Measurements from ENCODE around the gene SCN2B. TPM values are rescaled to one million over a fixed set of nuclear protein-coding genes. Genes with fewer than 3 reads are reported as not detected.
A peak's percentile ranks its signal among the peaks of the same experiment; 100 is the strongest.

Gene SCN2B
- polyA plus RNA-seq, 2 donors: 0.06 to 0.19 TPM

DNA sequence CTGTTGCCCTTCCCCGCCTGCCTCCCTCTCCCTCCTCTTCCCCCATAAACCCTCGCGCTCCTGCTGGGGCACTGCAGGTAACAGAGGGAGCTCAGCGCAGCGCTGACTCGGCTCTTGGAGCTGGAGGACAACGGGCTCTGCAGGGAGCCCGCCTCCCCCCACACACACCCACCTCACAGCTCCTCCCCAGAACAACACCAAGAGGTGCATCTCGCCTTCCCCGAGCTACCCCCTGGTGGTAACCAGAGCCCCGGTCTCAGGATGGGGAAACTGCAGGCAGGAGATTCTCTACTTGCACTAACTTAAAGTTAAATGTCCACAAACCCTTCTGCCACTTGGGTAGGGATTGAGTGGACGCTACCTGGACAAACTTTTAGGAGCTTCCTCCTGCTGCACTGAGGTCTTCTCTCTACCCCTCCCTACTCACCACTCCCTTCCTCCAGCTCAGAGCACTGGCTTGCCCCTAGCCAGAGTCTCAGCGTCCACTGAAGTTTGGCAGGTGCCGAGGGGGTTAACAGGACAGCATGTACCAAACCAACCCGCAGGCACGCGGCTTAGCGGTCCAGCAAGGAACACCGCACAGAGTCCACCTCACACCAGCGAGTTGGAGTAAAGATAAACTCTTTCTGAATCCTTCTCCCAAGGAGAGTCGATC, 19.8 kb downstream of the SCN2B start:
- H3K9me3 ChIP-seq (ENCODE audit: control insufficient read depth in 2 of 2, insufficient read depth in 1 of 2, low read depth in 1 of 2, low read length in 1 of 2): peaks cover 0 to 5% of the 10 kb centered on the region in 2 donors
- 14 to 16% methylated on average over 21 of the region's 21 CpGs for WGBS, 2 donors
- H3K36me3 ChIP-seq (ENCODE audit: control insufficient read depth in 2 of 2, insufficient read depth in 2 of 2, low read length in 1 of 2): no peaks in the 10 kb centered on the region
- peaks cover 0 to 12% of the 10 kb centered on the region in 2 donors for H3K27me3 ChIP-seq (ENCODE audit: control insufficient read depth in 1 of 2, insufficient read depth in 2 of 2, low read length in 2 of 2)
- no peak overlapping the region for H3K4me3 ChIP-seq (ENCODE audit: low read depth in 1 of 2, low read length in 2 of 2)
- peaks cover 9 to 12% of the 10 kb centered on the region in 2 donors for H3K4me1 ChIP-seq (ENCODE audit: control insufficient read depth in 2 of 2, insufficient read depth in 2 of 2, low read length in 1 of 2)
- no peak overlapping the region for H3K27ac ChIP-seq (ENCODE audit: low read depth in 2 of 2, low read length in 1 of 2)

DNA sequence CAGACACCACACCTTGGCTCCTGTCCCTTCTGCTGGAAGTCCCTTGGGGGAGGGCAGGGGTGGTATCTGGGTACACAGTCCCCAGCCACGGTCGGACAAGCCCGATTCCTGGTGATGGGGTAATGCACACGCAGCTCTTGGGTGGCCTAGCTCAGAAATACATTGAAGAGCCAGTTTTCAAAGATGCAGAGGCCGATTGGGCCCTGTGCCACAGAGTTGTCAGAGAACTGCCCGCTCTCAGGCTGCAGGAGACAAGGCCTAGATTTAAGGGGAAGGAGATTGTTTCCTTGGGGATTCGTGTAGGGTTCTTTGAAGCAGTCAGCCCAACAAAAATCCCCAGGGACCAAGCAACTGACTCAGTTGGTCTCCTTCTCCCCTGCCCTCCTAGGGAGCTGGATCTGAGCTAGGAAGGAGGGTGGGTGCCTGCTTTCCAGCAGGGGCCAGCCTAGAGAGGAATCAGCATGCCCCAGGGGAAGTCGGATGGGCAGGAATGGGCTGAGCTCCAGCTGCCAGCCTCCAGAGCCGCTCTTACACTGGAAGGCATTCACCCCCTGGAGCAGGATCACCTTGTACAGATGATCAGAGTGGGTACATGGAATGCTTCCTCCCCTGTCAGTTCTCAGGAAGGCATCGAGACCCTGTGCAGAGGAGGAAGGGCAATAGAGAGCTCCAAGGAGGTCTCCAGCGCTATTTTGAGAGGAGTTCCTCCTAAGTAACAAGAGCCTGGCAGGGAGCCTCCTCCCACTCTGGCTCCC, 20.5 kb downstream of the SCN2B start:
- no peak overlapping the region for H3K4me3 ChIP-seq (ENCODE audit: low read depth in 1 of 2, low read length in 2 of 2)
- peaks cover 0 to 5% of the 10 kb centered on the region in 2 donors for H3K9me3 ChIP-seq (ENCODE audit: control insufficient read depth in 2 of 2, insufficient read depth in 1 of 2, low read depth in 1 of 2, low read length in 1 of 2)
- no peak overlapping the region for H3K27ac ChIP-seq (ENCODE audit: low read depth in 2 of 2, low read length in 1 of 2)
- peaks cover 12% of the 10 kb centered on the region in 2 donors for H3K4me1 ChIP-seq (ENCODE audit: control insufficient read depth in 2 of 2, insufficient read depth in 2 of 2, low read length in 1 of 2)
- H3K36me3 ChIP-seq (ENCODE audit: control insufficient read depth in 2 of 2, insufficient read depth in 2 of 2, low read length in 1 of 2): no peaks in the 10 kb centered on the region
- 48 to 49% methylated on average over 11 of the region's 11 CpGs for WGBS, 2 donors
- H3K27me3 ChIP-seq (ENCODE audit: control insufficient read depth in 1 of 2, insufficient read depth in 2 of 2, low read length in 2 of 2): peaks cover 0 to 12% of the 10 kb centered on the region in 2 donors

DNA sequence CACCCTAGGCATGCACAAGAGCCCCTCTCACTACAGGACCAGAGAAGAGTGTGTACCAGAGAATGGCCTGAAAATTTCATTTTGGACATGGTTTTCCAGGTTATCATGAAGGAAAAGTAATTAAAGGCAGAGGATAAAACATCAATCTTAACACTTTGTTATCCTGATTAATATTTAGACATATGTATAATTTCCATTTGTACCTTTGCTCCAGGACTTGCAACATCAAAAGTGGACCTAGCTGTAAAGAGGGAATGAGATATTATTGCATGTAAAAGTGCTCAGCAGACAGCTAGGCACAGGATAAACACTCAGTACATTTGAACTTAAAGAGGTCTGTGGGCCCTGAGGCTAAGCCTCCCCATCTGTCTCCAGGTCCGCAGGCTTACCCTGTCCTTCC, 21.8 kb downstream of the SCN2B start:
- Histone ChIP-seq H3K27me3 (ENCODE audit: control insufficient read depth in 1 of 2, insufficient read depth in 2 of 2, low read length in 2 of 2) (peaks cover 0 to 12% of the 10 kb centered on the region in 2 donors), H3K9me3 (ENCODE audit: control insufficient read depth in 2 of 2, insufficient read depth in 1 of 2, low read depth in 1 of 2, low read length in 1 of 2) (peaks cover 0 to 5% of the 10 kb centered on the region in 2 donors), H3K4me1 (ENCODE audit: control insufficient read depth in 2 of 2, insufficient read depth in 2 of 2, low read length in 1 of 2) (peaks cover 12% of the 10 kb centered on the region in 2 donors), H3K36me3 (ENCODE audit: control insufficient read depth in 2 of 2, insufficient read depth in 2 of 2, low read length in 1 of 2) (no peaks in the 10 kb centered on the region), H3K4me3 (ENCODE audit: low read depth in 1 of 2, low read length in 2 of 2) (no peak overlapping the region), H3K27ac (ENCODE audit: low read depth in 2 of 2, low read length in 1 of 2) (no peak overlapping the region)
- WGBS, 2 donors: 90 to 100% methylated on average over 1 of the region's 1 CpG

DNA sequence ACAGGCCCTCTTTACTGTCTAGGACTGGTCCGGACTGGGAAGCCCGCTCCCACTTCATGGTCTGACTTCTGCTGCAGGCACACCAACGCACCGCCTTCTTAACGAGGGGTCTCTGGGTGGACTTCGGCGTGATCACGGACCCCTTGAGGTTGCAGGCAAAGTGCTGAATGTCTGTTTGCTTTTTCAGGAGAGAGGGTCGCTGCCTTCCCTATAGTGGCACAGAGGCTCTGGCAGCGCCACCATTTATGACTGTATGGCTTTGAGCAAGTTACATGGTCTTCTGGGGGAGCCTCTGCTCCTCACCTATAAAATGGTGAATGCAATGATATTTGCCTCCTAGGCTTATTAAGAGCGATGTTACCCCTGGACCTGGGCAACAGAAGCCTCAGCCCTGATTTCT, 22.5 kb downstream of the SCN2B start:
- 90 to 94% methylated on average over 11 of the region's 11 CpGs for WGBS, 2 donors
- peaks cover 12% of the 10 kb centered on the region in 2 donors for H3K4me1 ChIP-seq (ENCODE audit: control insufficient read depth in 2 of 2, insufficient read depth in 2 of 2, low read length in 1 of 2)
- H3K4me3 ChIP-seq (ENCODE audit: low read depth in 1 of 2, low read length in 2 of 2): no peak overlapping the region
- H3K27me3 ChIP-seq (ENCODE audit: control insufficient read depth in 1 of 2, insufficient read depth in 2 of 2, low read length in 2 of 2): peaks cover 0 to 12% of the 10 kb centered on the region in 2 donors
- H3K9me3 ChIP-seq (ENCODE audit: control insufficient read depth in 2 of 2, insufficient read depth in 1 of 2, low read depth in 1 of 2, low read length in 1 of 2): peaks cover 0 to 5% of the 10 kb centered on the region in 2 donors
- no peaks in the 10 kb centered on the region for H3K36me3 ChIP-seq (ENCODE audit: control insufficient read depth in 2 of 2, insufficient read depth in 2 of 2, low read length in 1 of 2)
- H3K27ac ChIP-seq (ENCODE audit: low read depth in 2 of 2, low read length in 1 of 2): no peak overlapping the region

DNA sequence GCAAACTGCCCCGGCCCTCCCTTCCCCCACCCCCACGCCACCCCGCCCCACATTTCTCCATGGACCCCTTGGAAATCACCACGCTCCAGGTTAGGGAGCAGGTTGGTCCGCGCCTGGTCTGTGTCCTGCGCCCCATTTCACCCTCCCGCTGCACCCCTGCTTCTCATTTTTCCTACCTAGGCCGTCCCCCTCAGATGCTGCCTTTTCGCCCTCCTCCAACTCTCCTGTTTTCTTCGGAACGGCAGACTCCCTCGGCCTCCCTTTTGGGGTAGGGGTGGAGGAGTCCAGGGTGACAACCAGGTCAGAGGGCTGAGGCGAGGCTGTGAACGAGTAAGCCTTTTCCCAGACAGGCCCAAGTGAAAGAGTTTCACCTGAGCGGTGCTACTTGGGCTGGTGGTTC, 22.9 kb downstream of the SCN2B start:
- Histone ChIP-seq H3K4me3 (ENCODE audit: low read depth in 1 of 2, low read length in 2 of 2) (peak overlapping the region in 1 of 2 donors; percentile 53), H3K36me3 (ENCODE audit: control insufficient read depth in 2 of 2, insufficient read depth in 2 of 2, low read length in 1 of 2) (no peaks in the 10 kb centered on the region), H3K27me3 (ENCODE audit: control insufficient read depth in 1 of 2, insufficient read depth in 2 of 2, low read length in 2 of 2) (peaks cover 0 to 12% of the 10 kb centered on the region in 2 donors), H3K4me1 (ENCODE audit: control insufficient read depth in 2 of 2, insufficient read depth in 2 of 2, low read length in 1 of 2) (peaks cover 12% of the 10 kb centered on the region in 2 donors), H3K27ac (ENCODE audit: low read depth in 2 of 2, low read length in 1 of 2) (no peak overlapping the region), H3K9me3 (ENCODE audit: control insufficient read depth in 2 of 2, insufficient read depth in 1 of 2, low read depth in 1 of 2, low read length in 1 of 2) (peaks cover 0 to 5% of the 10 kb centered on the region in 2 donors)
- 35 to 39% methylated on average over 16 of the region's 16 CpGs for WGBS, 2 donors

DNA sequence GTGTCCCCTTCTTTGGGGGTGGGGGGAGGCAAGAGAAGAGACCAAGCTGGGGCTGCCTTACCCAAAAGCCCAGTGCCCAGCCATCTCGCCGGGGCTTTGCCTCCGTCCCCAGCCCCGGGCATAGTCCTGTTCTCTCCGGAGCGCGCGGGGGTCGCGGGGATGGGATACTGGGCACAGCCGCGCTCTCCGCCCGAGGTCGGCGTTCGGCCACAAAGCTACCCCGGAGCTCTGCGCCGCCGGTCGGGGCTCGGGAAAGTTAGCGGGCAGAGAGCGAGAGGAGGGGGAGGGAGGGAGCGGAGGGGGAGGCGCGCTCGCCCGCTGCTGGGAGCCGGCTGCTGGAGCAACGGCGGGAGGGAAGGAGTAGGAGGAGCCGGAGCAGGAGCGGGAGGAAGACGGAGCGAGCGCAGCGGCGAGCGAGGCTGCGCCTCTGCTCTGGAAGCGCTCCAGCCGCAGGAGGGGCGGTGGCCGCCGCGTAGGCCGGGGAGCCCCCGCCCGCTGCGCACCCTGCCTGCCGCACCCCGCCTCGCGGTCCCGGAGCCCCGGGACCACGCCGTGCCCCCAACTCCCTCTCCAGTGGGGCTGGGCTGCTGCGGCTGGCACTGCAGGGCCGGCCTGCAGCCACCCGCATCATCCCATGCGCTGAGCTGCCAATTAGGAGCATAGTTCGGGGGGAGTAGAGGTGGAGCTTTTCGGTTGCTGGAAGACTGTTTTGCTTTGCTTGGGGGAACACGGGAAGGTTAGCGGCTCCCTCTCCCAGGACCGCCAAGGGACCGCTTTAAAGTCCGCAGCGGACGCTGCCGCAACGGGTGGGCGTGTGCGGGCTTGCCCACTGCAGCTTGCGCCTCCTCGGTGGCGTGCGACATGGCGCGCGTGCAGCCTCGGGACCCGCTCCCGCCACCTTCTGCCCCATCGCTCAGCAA, 23.6 kb downstream of the SCN2B start, which contains the start of gene SCN4B:
Gene SCN4B (minus strand): TSS at position 272 of the 920 bp plus-strand sequence. CDS start 150 bp downstream, at position 122.
- Histone ChIP-seq H3K4me3 (ENCODE audit: low read depth in 1 of 2, low read length in 2 of 2) (peak within 1 kb of the TSS; percentile 45 to 53), H3K27me3 (ENCODE audit: control insufficient read depth in 1 of 2, insufficient read depth in 2 of 2, low read length in 2 of 2) (peaks cover 0 to 12% of the 10 kb centered on the region in 2 donors), H3K27ac (ENCODE audit: low read depth in 2 of 2, low read length in 1 of 2) (no peak within 1 kb of the TSS), H3K4me1 (ENCODE audit: control insufficient read depth in 2 of 2, insufficient read depth in 2 of 2, low read length in 1 of 2) (peaks cover 12% of the 10 kb centered on the region in 2 donors), H3K36me3 (ENCODE audit: control insufficient read depth in 2 of 2, insufficient read depth in 2 of 2, low read length in 1 of 2) (no peaks in the 10 kb centered on the region), H3K9me3 (ENCODE audit: control insufficient read depth in 2 of 2, insufficient read depth in 1 of 2, low read depth in 1 of 2, low read length in 1 of 2) (peaks cover 0 to 5% of the 10 kb centered on the region in 2 donors)
- WGBS, 2 donors: 1% methylated on average over 81 to 88 of the region's 88 CpGs

DNA sequence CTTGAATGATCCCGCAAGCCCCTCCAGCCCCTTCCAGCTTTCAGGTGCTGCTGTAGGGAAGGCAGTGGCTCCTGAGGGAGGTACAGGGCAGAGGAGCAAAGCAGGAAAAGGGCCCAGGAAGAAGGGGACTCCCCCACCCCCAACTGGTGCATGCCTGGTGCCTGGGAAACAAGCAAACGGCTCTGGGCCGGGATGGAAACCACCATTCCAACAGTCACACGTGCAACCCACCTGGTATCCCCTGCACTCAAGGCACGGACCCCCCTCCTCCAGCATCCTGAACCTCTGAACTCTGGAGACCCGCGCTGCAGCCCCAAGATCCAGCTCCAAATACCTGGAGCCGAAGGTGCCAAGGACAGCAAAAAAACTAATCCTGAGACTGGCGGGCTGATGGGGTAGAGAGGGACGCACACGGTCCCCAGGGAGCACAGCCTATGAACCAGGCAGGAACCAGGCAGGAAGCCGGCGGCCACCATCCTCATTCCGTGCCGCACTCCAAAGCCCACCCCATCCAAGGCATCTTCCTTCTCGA, 24.4 kb downstream of the SCN2B start:
- Histone ChIP-seq H3K9me3 (ENCODE audit: control insufficient read depth in 2 of 2, insufficient read depth in 1 of 2, low read depth in 1 of 2, low read length in 1 of 2) (peaks cover 0 to 5% of the 10 kb centered on the region in 2 donors), H3K4me1 (ENCODE audit: control insufficient read depth in 2 of 2, insufficient read depth in 2 of 2, low read length in 1 of 2) (peaks cover 12% of the 10 kb centered on the region in 2 donors), H3K36me3 (ENCODE audit: control insufficient read depth in 2 of 2, insufficient read depth in 2 of 2, low read length in 1 of 2) (no peaks in the 10 kb centered on the region), H3K27me3 (ENCODE audit: control insufficient read depth in 1 of 2, insufficient read depth in 2 of 2, low read length in 2 of 2) (peaks cover 0 to 12% of the 10 kb centered on the region in 2 donors), H3K4me3 (ENCODE audit: low read depth in 1 of 2, low read length in 2 of 2) (peak overlapping the region; percentile 45 to 53), H3K27ac (ENCODE audit: low read depth in 2 of 2, low read length in 1 of 2) (no peak overlapping the region)
- WGBS, 2 donors: 12 to 15% methylated on average over 16 of the region's 16 CpGs

DNA sequence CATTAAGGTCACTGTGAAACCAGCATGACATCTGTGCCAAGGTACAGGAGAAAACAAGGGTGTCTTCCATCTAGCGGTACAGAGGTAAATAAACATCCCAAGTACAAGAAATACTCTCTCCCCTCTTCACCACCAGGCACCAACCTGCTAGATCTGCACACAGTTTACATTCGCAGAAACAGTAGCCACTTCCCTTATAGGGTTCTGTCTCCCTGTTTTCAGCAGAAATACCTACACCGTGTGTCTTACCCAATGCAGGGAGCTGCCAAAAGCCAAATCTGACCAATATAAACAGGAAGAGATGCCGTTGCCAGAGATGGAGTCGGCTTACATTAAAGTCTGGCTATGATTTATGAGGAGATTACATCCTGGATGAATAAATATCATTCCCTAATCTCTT, 25.0 kb downstream of the SCN2B start:
- H3K27me3 ChIP-seq (ENCODE audit: control insufficient read depth in 1 of 2, insufficient read depth in 2 of 2, low read length in 2 of 2): peaks cover 0 to 11% of the 10 kb centered on the region in 2 donors
- H3K27ac ChIP-seq (ENCODE audit: low read depth in 2 of 2, low read length in 1 of 2): no peak overlapping the region
- no peaks in the 10 kb centered on the region for H3K36me3 ChIP-seq (ENCODE audit: control insufficient read depth in 2 of 2, insufficient read depth in 2 of 2, low read length in 1 of 2)
- 28 to 39% methylated on average over 5 of the region's 5 CpGs for WGBS, 2 donors
- H3K9me3 ChIP-seq (ENCODE audit: control insufficient read depth in 2 of 2, insufficient read depth in 1 of 2, low read depth in 1 of 2, low read length in 1 of 2): peaks cover 0 to 4% of the 10 kb centered on the region in 2 donors
- no peak overlapping the region for H3K4me3 ChIP-seq (ENCODE audit: low read depth in 1 of 2, low read length in 2 of 2)
- H3K4me1 ChIP-seq (ENCODE audit: control insufficient read depth in 2 of 2, insufficient read depth in 2 of 2, low read length in 1 of 2): peaks cover 12% of the 10 kb centered on the region in 2 donors

DNA sequence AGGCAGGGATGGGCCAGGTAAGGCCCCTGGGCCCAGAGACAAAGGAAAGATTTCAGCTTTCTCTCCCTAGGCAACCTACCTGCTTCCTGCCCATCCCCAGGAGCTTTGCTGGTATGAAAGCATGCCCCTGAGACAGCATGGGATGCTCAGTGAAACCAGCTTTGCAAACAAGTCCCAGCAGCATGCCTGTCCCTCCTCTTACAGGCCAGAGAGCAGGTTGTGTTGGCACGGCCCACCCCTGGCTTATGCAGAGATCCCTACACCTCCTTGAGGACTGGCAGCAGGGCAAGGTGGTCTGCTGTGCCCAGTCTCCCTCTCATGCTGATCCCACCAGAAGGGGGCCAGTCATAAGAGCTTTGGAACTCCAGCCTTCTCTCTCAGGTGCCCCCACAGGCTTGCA, 26.9 kb downstream of the SCN2B start:
- Histone ChIP-seq H3K36me3 (ENCODE audit: control insufficient read depth in 2 of 2, insufficient read depth in 2 of 2, low read length in 1 of 2) (no peaks in the 10 kb centered on the region), H3K9me3 (ENCODE audit: control insufficient read depth in 2 of 2, insufficient read depth in 1 of 2, low read depth in 1 of 2, low read length in 1 of 2) (no peaks in the 10 kb centered on the region), H3K27me3 (ENCODE audit: control insufficient read depth in 1 of 2, insufficient read depth in 2 of 2, low read length in 2 of 2) (peaks cover 0 to 8% of the 10 kb centered on the region in 2 donors), H3K27ac (ENCODE audit: low read depth in 2 of 2, low read length in 1 of 2) (no peak overlapping the region), H3K4me3 (ENCODE audit: low read depth in 1 of 2, low read length in 2 of 2) (no peak overlapping the region), H3K4me1 (ENCODE audit: control insufficient read depth in 2 of 2, insufficient read depth in 2 of 2, low read length in 1 of 2) (peaks cover 12 to 13% of the 10 kb centered on the region in 2 donors)
- 44 to 59% methylated on average over 1 of the region's 1 CpG for WGBS, 2 donors

Measured in esophagus (tissue), 2 donors.